Common myeloid progenitor, CD34-positive (primary cell): ENCODE data around the gene MAPT.

Source experiments
- CTCF ChIA-PET: fragments of 350-600 bp; sonication (Branson Sonifier 250); formaldehyde crosslinking; loops from one replicate; lab custom pipeline; 2021; ENCODE audit warnings: antibody characterized with exemption; lab: Charles Lee
- POLR2A ChIA-PET: fragments of 350-600 bp; sonication (Branson Sonifier 250); formaldehyde crosslinking; loops from one replicate; lab custom pipeline; 2021; ENCODE audit warnings: antibody characterized with exemption; lab: Charles Lee
- DNase-seq, 3 donors: peaks; one replicate each; pipeline versions ENCODE4 v3.0.0 to v3.0.0-alpha.2; 2013
- H3K27ac ChIP-seq, 2 experiments: 1 replicate in 1 of 2; 2 replicates in 1 of 2; pipeline ENCODE4 v1.7.0; 2013; ENCODE audit warnings: inconsistent platforms in 2 of 2, low read length in 2 of 2, mild to moderate bottlenecking in 2 of 2, low read depth in 1 of 2, moderate library complexity in 1 of 2; ENCODE audit not compliant: severe bottlenecking in 2 of 2, insufficient read depth in 1 of 2, poor library complexity in 1 of 2
- H3K27me3 ChIP-seq, 5 experiments: replicated peaks in 2 of 5; 1 replicate in 3 of 5; 2 replicates in 2 of 5; pipeline versions ENCODE4 v1.6.1 to v1.7.0; 2013; ENCODE audit warnings: low read length in 4 of 5, mild to moderate bottlenecking in 2 of 5, moderate library complexity in 2 of 5, inconsistent platforms in 1 of 5; ENCODE audit not compliant: insufficient read depth in 5 of 5, control insufficient read depth in 4 of 5
- H3K36me3 ChIP-seq, 4 experiments: 1 replicate in 2 of 4; 2 replicates in 2 of 4; pipeline versions ENCODE4 v1.6.1 to v1.7.0; 2013; ENCODE audit warnings: low read length in 3 of 4, control low read depth in 1 of 4, mild to moderate bottlenecking in 1 of 4; ENCODE audit not compliant: control insufficient read depth in 4 of 4, insufficient read depth in 4 of 4
- H3K4me1 ChIP-seq, 4 experiments: 1 replicate in 3 of 4; 2 replicates in 1 of 4; pipeline versions ENCODE4 v1.6.1 to v1.7.1; 2013; ENCODE audit warnings: low read length in 3 of 4, mild to moderate bottlenecking in 3 of 4, control low read depth in 1 of 4, inconsistent platforms in 1 of 4, moderate library complexity in 1 of 4; ENCODE audit not compliant: control insufficient read depth in 4 of 4, insufficient read depth in 4 of 4; ENCODE audit errors: control extremely low read depth in 1 of 4
- H3K4me3 ChIP-seq, 7 experiments: 1 replicate in 4 of 7; 2 replicates in 3 of 7; pipeline versions ENCODE4 v1.5.1 to v1.7.0; 2013; ENCODE audit warnings: mild to moderate bottlenecking in 7 of 7, low read length in 6 of 7, moderate library complexity in 6 of 7, inconsistent platforms in 2 of 7, low read depth in 2 of 7, control low read depth in 1 of 7; ENCODE audit not compliant: insufficient read depth in 4 of 7, control insufficient read depth in 1 of 7; ENCODE audit errors: extremely low read depth in 1 of 7
- H3K9me3 ChIP-seq, 5 experiments: 1 replicate in 4 of 5; 2 replicates in 1 of 5; pipeline versions ENCODE4 v1.6.1 to v1.7.1; 2013; ENCODE audit warnings: low read length in 4 of 5, mild to moderate bottlenecking in 2 of 5, inconsistent platforms in 1 of 5, low read depth in 1 of 5, moderate library complexity in 1 of 5; ENCODE audit not compliant: control insufficient read depth in 4 of 5, insufficient read depth in 2 of 5; ENCODE audit errors: control extremely low read depth in 1 of 5
- WGBS: methylation state at CpG from one replicate; pipeline ENCODE4 v1.1.5; 2013; ENCODE audit not compliant: insufficient coverage; 5-methylcytosine and 5-hydroxymethylcytosine counted together

MAPT gene

GRCh38 chr17:45940293-45940692, 45.9 kb downstream of the MAPT start:
- H3K4me3 ChIP-seq: no peak overlapping the region
- no peaks in the 10 kb centered on the region for H3K36me3 ChIP-seq
- 100% methylated on average over 3 of the region's 4 CpGs for WGBS
- no peak for DNase-seq
- ChIA-PET POLR2A (no interaction called here), CTCF (interaction anchor here (1.3 to 1.7 kb wide), 2 partner anchors 9 to 13 kb away, joined by 3 to 8 read pairs; no protein-coding TSS in a partner anchor)
- H3K4me1 ChIP-seq: no peaks in the 10 kb centered on the region
- no peak overlapping the region for H3K27ac ChIP-seq
- peaks cover 0 to 11% (median 0%) of the 10 kb centered on the region in 5 experiments for H3K27me3 ChIP-seq
- no peaks in the 10 kb centered on the region for H3K9me3 ChIP-seq

GRCh38 chr17:45940826-45941225, 46.5 kb downstream of the MAPT start:
- CTCF ChIA-PET: interaction anchor here (1.3 to 1.7 kb wide), 2 partner anchors 9 to 14 kb away, joined by 3 to 8 read pairs; no protein-coding TSS in a partner anchor
- 100% methylated on average over 2 of the region's 3 CpGs for WGBS

GRCh38 chr17:45941395-45941794, 47.0 kb downstream of the MAPT start:
- no peaks in the 10 kb centered on the region for H3K4me1 ChIP-seq
- no peak overlapping the region for H3K4me3 ChIP-seq
- no peak overlapping the region for H3K27ac ChIP-seq
- no peaks in the 10 kb centered on the region for H3K9me3 ChIP-seq
- ChIA-PET CTCF (interaction anchor here (1.7 kb wide), 1 partner anchor 8 kb away, joined by 8 read pairs; no protein-coding TSS in a partner anchor), POLR2A (no interaction called here)
- WGBS: 58% methylated on average over 2 of the region's 2 CpGs
- no peak for DNase-seq
- peaks cover 0 to 9% (median 0%) of the 10 kb centered on the region in 5 experiments for H3K27me3 ChIP-seq
- H3K36me3 ChIP-seq: no peaks in the 10 kb centered on the region

More at GRCh38 chr17:45940826-45941225, 46.5 kb downstream of the MAPT start:
- DNase-seq: no peak
- Histone ChIP-seq H3K9me3 (no peaks in the 10 kb centered on the region), H3K27ac (no peak overlapping the region), H3K4me1 (no peaks in the 10 kb centered on the region), H3K27me3 (peaks cover 0 to 11% (median 0%) of the 10 kb centered on the region in 5 experiments), H3K36me3 (no peaks in the 10 kb centered on the region), H3K4me3 (no peak overlapping the region)
- POLR2A ChIA-PET: no interaction called here

GRCh38 chr17:45942284-45942683, 47.9 kb downstream of the MAPT start:
- Histone ChIP-seq H3K4me3 (no peak overlapping the region), H3K27me3 (peaks cover 0 to 9% (median 0%) of the 10 kb centered on the region in 5 experiments), H3K27ac (no peak overlapping the region), H3K9me3 (no peaks in the 10 kb centered on the region), H3K36me3 (no peaks in the 10 kb centered on the region), H3K4me1 (no peaks in the 10 kb centered on the region)
- DNase-seq: no peak
- ChIA-PET POLR2A (no interaction called here), CTCF (interaction anchor here (1.1 kb wide), 1 partner anchor 90 kb away, joined by 3 read pairs; no protein-coding TSS in a partner anchor)
- WGBS: 77% methylated on average over 9 of the region's 11 CpGs

GRCh38 chr17:45946841-45947256, 52.5 kb downstream of the MAPT start:
- POLR2A ChIA-PET: no interaction called here
- 90% methylated on average over 2 of the region's 4 CpGs for WGBS

GRCh38 chr17:45948498-45948880, 54.1 kb downstream of the MAPT start:
- peaks cover 0 to 13% (median 8%) of the 10 kb centered on the region in 4 experiments for H3K4me1 ChIP-seq
- ChIA-PET CTCF (interaction anchor here (1.1 to 2.6 kb wide), 4 partner anchors 8 to 97 kb away, joined by 4 to 13 read pairs (median 6); no protein-coding TSS in a partner anchor), POLR2A (no interaction called here)
- H3K4me3 ChIP-seq: peak overlapping the region in 1 of 7 experiments; percentile 41
- H3K36me3 ChIP-seq: no peaks in the 10 kb centered on the region
- no peak for DNase-seq
- H3K27ac ChIP-seq: no peak overlapping the region
- H3K9me3 ChIP-seq: no peaks in the 10 kb centered on the region
- WGBS: 86% methylated on average over 2 of the region's 2 CpGs
- H3K27me3 ChIP-seq: peaks cover 0 to 4% (median 0%) of the 10 kb centered on the region in 5 experiments

More at GRCh38 chr17:45946841-45947256, 52.5 kb downstream of the MAPT start:
- Histone ChIP-seq H3K27me3 (peaks cover 0 to 6% (median 0%) of the 10 kb centered on the region in 5 experiments), H3K36me3 (no peaks in the 10 kb centered on the region), H3K4me3 (no peak overlapping the region), H3K4me1 (peaks cover 0 to 13% (median 8%) of the 10 kb centered on the region in 4 experiments), H3K9me3 (no peaks in the 10 kb centered on the region), H3K27ac (no peak overlapping the region)
- CTCF ChIA-PET: interaction anchor here (1.0 to 1.1 kb wide), 2 partner anchors 10 to 11 kb away, joined by 3 read pairs; no protein-coding TSS in a partner anchor
- no peak for DNase-seq
